Sigmoid colon (tissue), 7 donors: ENCODE data around the gene GRB10. TPM values are rescaled to one million over a fixed set of nuclear protein-coding genes. Genes with fewer than 3 reads are reported as not detected.

Experiments
- DNase-seq: peaks from one replicate; pipeline ENCODE4 v3.0.0-alpha.2; 2019
- H3K27ac ChIP-seq, 4 donors: fragments of 200-600 bp; sonication (generic); one replicate each; pipeline ENCODE4 v1.5.1; 2016 to 2019; ENCODE audit warnings: mild to moderate bottlenecking in 1 of 4
- H3K27me3 ChIP-seq, 3 donors: fragments of 200-600 bp; sonication (generic); one replicate each; pipeline ENCODE4 v1.5.1; 2019; ENCODE audit warnings: mild to moderate bottlenecking in 1 of 3
- H3K36me3 ChIP-seq, 4 donors: fragments of 200-600 bp; sonication (generic); one replicate each; pipeline ENCODE4 v1.5.1; 2016 to 2019
- H3K4me1 ChIP-seq, 4 donors: fragments of 200-600 bp; sonication (generic); one replicate each; pipeline ENCODE4 v1.5.1; 2017 to 2019
- H3K4me3 ChIP-seq, 4 donors: fragments of 200-600 bp; sonication (generic); one replicate each; pipeline ENCODE4 v1.5.1; 2017 to 2019; ENCODE audit warnings: mild to moderate bottlenecking in 2 of 4, moderate library complexity in 1 of 4
- H3K9me3 ChIP-seq, 4 donors: fragments of 200-600 bp in 3 of 4; sonication (generic) in 3 of 4; one replicate each; pipeline versions ENCODE4 v1.5.1 to v1.6.1; 2013 to 2019
- CTCF ChIP-seq, 4 experiments: fragments of 450-650 bp in 3 of 4; fragments of 200-600 bp in 1 of 4; IDR thresholded peaks; one replicate each; pipeline ENCODE4 v1.5.1; 2016 to 2019; ENCODE audit warnings: antibody characterized with exemption in 4 of 4, mild to moderate bottlenecking in 3 of 4, moderate library complexity in 2 of 4
- EP300 ChIP-seq, 4 donors: sonication (generic); formaldehyde crosslinking; IDR thresholded peaks; one replicate each; pipeline ENCODE4 v1.6.1; 2017; ENCODE audit warnings: antibody characterized with exemption in 4 of 4
- POLR2A ChIP-seq, 2 donors: fragments of 450-650 bp; IDR thresholded peaks; one replicate each; pipeline ENCODE4 v1.6.1; 2016; ENCODE audit warnings: antibody characterized with exemption in 2 of 2, mild to moderate bottlenecking in 2 of 2, moderate library complexity in 2 of 2
- POLR2AphosphoS5 ChIP-seq, 4 donors: sonication (generic); formaldehyde crosslinking; IDR thresholded peaks; one replicate each; pipeline ENCODE4 v1.6.1; 2017; ENCODE audit warnings: antibody characterized with exemption in 4 of 4
- WGBS, 2 donors: extraction: QIAGEN DNeasy Blood & Tissue Kit; methylation state at CpG; one replicate each; pipeline ENCODE4 v1.1.7; 2013; 5-methylcytosine and 5-hydroxymethylcytosine counted together
- intact Hi-C: fragments of 100-400 bp; cut with DNase I; formaldehyde crosslinking; loops from one replicate; pipeline ENCODE4 v1.15.1; 2023
- polyA plus RNA-seq, 3 donors: library from polyadenylated mRNA; stranded (reverse); fragments of 200-250 nt; gene quantifications; one replicate each; pipeline ENCODE4 v1.2.3, GENCODE V29; 2013
- total RNA-seq, 4 donors: library from RNA; depleted of rRNA; stranded (reverse); fragments of >200 nt; gene quantifications; one replicate each; pipeline ENCODE4 v1.1.0, GENCODE V29; 2016
- donor health status: healthy with polysubstance abuse.
- donor health status: Bipolar disorder and iron deficiency.
- donor health status: healthy.

Gene GRB10
- total and polyA plus RNA-seq, 7 donors, result 2.1 to 83.6 (median 49.2) TPM

- Histone ChIP-seq H3K27ac (peak overlapping the region in 1 of 4 donors; percentile 7), H3K9me3 (no peaks in the 10 kb centered on the region), H3K4me1 (peaks cover 0 to 3% (median 1%) of the 10 kb centered on the region in 4 donors), H3K4me3 (no peak overlapping the region), H3K27me3 (no peaks in the 10 kb centered on the region), H3K36me3 (peaks cover 0 to 72% (median 24%) of the 10 kb centered on the region in 4 donors)
- WGBS, 2 donors, result 67 to 77% methylated on average over 5 of the region's 5 CpGs
- TF ChIP-seq POLR2A (IDR thresholded peaks at IDR 0.05), result no peak
- TF ChIP-seq CTCF (IDR thresholded peaks at IDR 0.05), result peak in 3 of 4 experiments; percentile 30 to 73 (median 54)
- TF ChIP-seq POLR2AphosphoS5 (IDR thresholded peaks at IDR 0.05), result peak in 2 of 4 donors; percentile 16 to 23
- TF ChIP-seq EP300 (IDR thresholded peaks at IDR 0.05), result no peak
- intact Hi-C loops, result loop anchor here (5.0 kb wide), 2 partner anchors 82 to 128 kb away; no protein-coding TSS in a partner anchor
- DNase-seq, result no peak
These were observed 187.1 kb downstream of the GRB10 start for GRCh38 chr7:50595491-50596102.

- Histone ChIP-seq H3K27me3 (no peaks in the 10 kb centered on the region), H3K36me3 (peaks cover 0 to 71% (median 24%) of the 10 kb centered on the region in 4 donors), H3K27ac (no peak overlapping the region), H3K9me3 (no peaks in the 10 kb centered on the region), H3K4me3 (no peak overlapping the region), H3K4me1 (peaks cover 0 to 3% (median 0%) of the 10 kb centered on the region in 4 donors)
- intact Hi-C loops, result loop anchor here (5.0 kb wide), 2 partner anchors 82 to 128 kb away; no protein-coding TSS in a partner anchor
- DNase-seq, result no peak
- TF ChIP-seq CTCF (IDR thresholded peaks at IDR 0.05), result no peak
- no peak for TF ChIP-seq POLR2AphosphoS5 (IDR thresholded peaks at IDR 0.05)
- TF ChIP-seq EP300 (IDR thresholded peaks at IDR 0.05), result no peak
- no peak for TF ChIP-seq POLR2A (IDR thresholded peaks at IDR 0.05)
- 84 to 85% methylated on average over 7 of the region's 7 CpGs for WGBS, 2 donors
These were observed 187.8 kb downstream of the GRB10 start for GRCh38 chr7:50594734-50595485.

- DNase-seq, result no peak
- Histone ChIP-seq H3K4me1 (peaks cover 0 to 3% (median 0%) of the 10 kb centered on the region in 4 donors), H3K27me3 (no peaks in the 10 kb centered on the region), H3K36me3 (peaks cover 0 to 63% (median 22%) of the 10 kb centered on the region in 4 donors), H3K9me3 (no peaks in the 10 kb centered on the region), H3K27ac (no peak overlapping the region), H3K4me3 (no peak overlapping the region)
- TF ChIP-seq EP300 (IDR thresholded peaks at IDR 0.05) (no peak), POLR2AphosphoS5 (IDR thresholded peaks at IDR 0.05) (no peak), CTCF (IDR thresholded peaks at IDR 0.05) (no peak), POLR2A (IDR thresholded peaks at IDR 0.05) (no peak)
- 69 to 88% methylated on average over 4 of the region's 4 CpGs for WGBS, 2 donors
- intact Hi-C loops, result no loop called here
These were observed 188.6 kb downstream of the GRB10 start for GRCh38 chr7:50594136-50594535.

GRCh38 chr7:50592940-50593339, 189.8 kb downstream of the GRB10 start:
- 89 to 95% methylated on average over 13 of the region's 13 CpGs for WGBS, 2 donors
- H3K27ac ChIP-seq, result no peak overlapping the region
- no peaks in the 10 kb centered on the region for H3K9me3 ChIP-seq
- peaks cover 0 to 51% (median 14%) of the 10 kb centered on the region in 4 donors for H3K36me3 ChIP-seq
- no peaks in the 10 kb centered on the region for H3K27me3 ChIP-seq
- intact Hi-C loops, result no loop called here
- peaks cover 0 to 3% (median 0%) of the 10 kb centered on the region in 4 donors for H3K4me1 ChIP-seq
- TF ChIP-seq POLR2A (IDR thresholded peaks at IDR 0.05) (no peak), POLR2AphosphoS5 (IDR thresholded peaks at IDR 0.05) (no peak), CTCF (IDR thresholded peaks at IDR 0.05) (no peak), EP300 (IDR thresholded peaks at IDR 0.05) (no peak)
- DNase-seq, result no peak
- no peak overlapping the region for H3K4me3 ChIP-seq
